Type B pancreatic cell (in vitro differentiated cells): ENCODE results near the gene ACER1. TPM values are rescaled to one million over a fixed set of nuclear protein-coding genes. Genes with fewer than 3 reads are reported as not detected.

Experiments
- DNase-seq: peaks from one replicate; pipeline ENCODE4 v3.0.0; 2021; ENCODE audit warnings: mixed read lengths; ENCODE audit not compliant: unreplicated experiment; ENCODE audit errors: extremely low spot score
- H3K27ac Mint-ChIP-seq: 2 replicates; pipeline ENCODE4 v1.8.0; 2021; ENCODE audit warnings: mild to moderate bottlenecking, mixed read lengths
- H3K27me3 Mint-ChIP-seq: 2 replicates; pipeline ENCODE4 v1.8.0; 2021; ENCODE audit warnings: mixed read lengths
- H3K36me3 Mint-ChIP-seq: 2 replicates; pipeline ENCODE4 v1.8.0; 2021; ENCODE audit warnings: mixed read lengths
- H3K4me1 Mint-ChIP-seq: one replicate; pipeline ENCODE4 v1.8.0; 2021; ENCODE audit warnings: mixed read lengths; ENCODE audit not compliant: unreplicated experiment
- H3K4me3 Mint-ChIP-seq: 2 replicates; pipeline ENCODE4 v1.8.0; 2021; ENCODE audit warnings: mild to moderate bottlenecking, mixed read lengths
- H3K9me3 Mint-ChIP-seq: 2 replicates; pipeline ENCODE4 v1.8.0; 2021; ENCODE audit warnings: mixed read lengths
- total RNA-seq: library from RNA; stranded (reverse); gene quantifications from 2 replicates; pipeline ENCODE4 v1.2.1, GENCODE V29; 2021; ENCODE audit warnings: low replicate concordance
- TF ChIP-seq, protein P1 (sequence below): fragments of 200-600 bp; sonication (generic); conservative IDR thresholded peaks from 2 replicates; pipeline ENCODE4 v1.5.0; 2021; ENCODE audit warnings: antibody characterized with exemption, mild to moderate bottlenecking

The ACER1 gene
- total RNA-seq, 1 donor from 2014 or later, result not detected

DNA sequence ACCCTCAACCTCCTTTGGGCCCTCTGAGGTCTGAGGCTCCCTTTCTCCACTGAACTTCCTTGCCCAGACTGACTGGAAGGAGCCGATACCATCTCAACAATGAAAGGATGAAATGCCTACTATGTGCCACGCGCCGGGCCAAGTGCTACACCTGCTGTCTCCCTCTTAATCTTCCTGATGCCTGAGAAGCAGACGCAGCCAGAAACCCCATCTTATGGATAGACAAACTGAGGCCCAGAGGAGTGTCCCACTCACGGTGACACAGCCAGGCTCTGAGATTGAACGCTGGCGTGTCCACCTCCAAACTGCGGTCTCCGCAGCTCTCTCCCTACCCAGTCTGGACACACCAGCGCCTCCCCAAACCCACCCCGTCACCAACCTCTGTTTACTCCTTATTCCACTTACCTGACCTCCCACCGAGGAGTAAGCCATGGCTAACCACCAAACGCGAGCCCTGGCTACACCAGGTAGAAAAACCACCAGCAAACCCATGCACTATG is 74.5 kb downstream of the ACER1 start:
- peaks cover 7% of the 10 kb centered on the region for H3K4me1 Mint-ChIP-seq
- H3K4me3 Mint-ChIP-seq, result no peak overlapping the region
- H3K36me3 Mint-ChIP-seq, result peaks cover 12% of the 10 kb centered on the region
- TF ChIP-seq, protein P1, sequence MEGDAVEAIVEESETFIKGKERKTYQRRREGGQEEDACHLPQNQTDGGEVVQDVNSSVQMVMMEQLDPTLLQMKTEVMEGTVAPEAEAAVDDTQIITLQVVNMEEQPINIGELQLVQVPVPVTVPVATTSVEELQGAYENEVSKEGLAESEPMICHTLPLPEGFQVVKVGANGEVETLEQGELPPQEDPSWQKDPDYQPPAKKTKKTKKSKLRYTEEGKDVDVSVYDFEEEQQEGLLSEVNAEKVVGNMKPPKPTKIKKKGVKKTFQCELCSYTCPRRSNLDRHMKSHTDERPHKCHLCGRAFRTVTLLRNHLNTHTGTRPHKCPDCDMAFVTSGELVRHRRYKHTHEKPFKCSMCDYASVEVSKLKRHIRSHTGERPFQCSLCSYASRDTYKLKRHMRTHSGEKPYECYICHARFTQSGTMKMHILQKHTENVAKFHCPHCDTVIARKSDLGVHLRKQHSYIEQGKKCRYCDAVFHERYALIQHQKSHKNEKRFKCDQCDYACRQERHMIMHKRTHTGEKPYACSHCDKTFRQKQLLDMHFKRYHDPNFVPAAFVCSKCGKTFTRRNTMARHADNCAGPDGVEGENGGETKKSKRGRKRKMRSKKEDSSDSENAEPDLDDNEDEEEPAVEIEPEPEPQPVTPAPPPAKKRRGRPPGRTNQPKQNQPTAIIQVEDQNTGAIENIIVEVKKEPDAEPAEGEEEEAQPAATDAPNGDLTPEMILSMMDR, result no peak
- no peaks in the 10 kb centered on the region for H3K9me3 Mint-ChIP-seq
- DNase-seq, result no peak
- no peak overlapping the region for H3K27ac Mint-ChIP-seq
- no peaks in the 10 kb centered on the region for H3K27me3 Mint-ChIP-seq

Other genes starting within 250 kb of the ACER1 start
- gene RFX2, start 223.1 kb downstream of the ACER1 start, total RNA-seq, result 7.0 and 18.0 TPM in 2 replicates
- not detected in 2 replicates for gene ACSBG2, start 197.9 kb downstream of the ACER1 start, total RNA-seq
- gene MLLT1, start 53.6 kb downstream of the ACER1 start, total RNA-seq, result 51.3 and 106 TPM in 2 replicates
- 61.6 and 70.7 TPM in 2 replicates for gene CLPP, start 27.9 kb upstream of the ACER1 start, total RNA-seq
- gene ALKBH7, start 39.2 kb upstream of the ACER1 start, total RNA-seq, result 53.2 and 71.0 TPM in 2 replicates
- 2.8 and 4.8 TPM in 2 replicates for gene PSPN, start 42.3 kb upstream of the ACER1 start, total RNA-seq
- gene GTF2F1, start 59.6 kb upstream of the ACER1 start, total RNA-seq, result 63.3 and 72.4 TPM in 2 replicates
- 336 and 414 TPM in 2 replicates for gene KHSRP, start 91.2 kb upstream of the ACER1 start, total RNA-seq
- 1.0 and 1.1 TPM in 2 replicates for gene SLC25A41, start 100.2 kb upstream of the ACER1 start, total RNA-seq
- gene SLC25A23, start 126.2 kb upstream of the ACER1 start, total RNA-seq, result 67.5 and 86.6 TPM in 2 replicates
- gene CRB3, start 130.7 kb upstream of the ACER1 start, total RNA-seq, result 30.6 and 63.3 TPM in 2 replicates
- gene DENND1C, start 148.2 kb upstream of the ACER1 start, total RNA-seq, result 0.93 and 0.94 TPM in 2 replicates
- 6.8 and 10.9 TPM in 2 replicates for gene TUBB4A, start 168.7 kb upstream of the ACER1 start, total RNA-seq
- gene TNFSF9, start 197.4 kb upstream of the ACER1 start, total RNA-seq, result 1.3 and 3.4 TPM in 2 replicates